ENCODE measurements around the gene CBFB. TPM values are rescaled to one million over a fixed set of nuclear protein-coding genes. Genes with fewer than 3 reads are reported as not detected.

The CBFB gene
- total and polyA plus RNA-seq, 2 of the 13 experiments (the other 11 are each of a cell fraction or from before 2014, with no cell fraction given), result 22.1 to 70.8 TPM

DNA sequence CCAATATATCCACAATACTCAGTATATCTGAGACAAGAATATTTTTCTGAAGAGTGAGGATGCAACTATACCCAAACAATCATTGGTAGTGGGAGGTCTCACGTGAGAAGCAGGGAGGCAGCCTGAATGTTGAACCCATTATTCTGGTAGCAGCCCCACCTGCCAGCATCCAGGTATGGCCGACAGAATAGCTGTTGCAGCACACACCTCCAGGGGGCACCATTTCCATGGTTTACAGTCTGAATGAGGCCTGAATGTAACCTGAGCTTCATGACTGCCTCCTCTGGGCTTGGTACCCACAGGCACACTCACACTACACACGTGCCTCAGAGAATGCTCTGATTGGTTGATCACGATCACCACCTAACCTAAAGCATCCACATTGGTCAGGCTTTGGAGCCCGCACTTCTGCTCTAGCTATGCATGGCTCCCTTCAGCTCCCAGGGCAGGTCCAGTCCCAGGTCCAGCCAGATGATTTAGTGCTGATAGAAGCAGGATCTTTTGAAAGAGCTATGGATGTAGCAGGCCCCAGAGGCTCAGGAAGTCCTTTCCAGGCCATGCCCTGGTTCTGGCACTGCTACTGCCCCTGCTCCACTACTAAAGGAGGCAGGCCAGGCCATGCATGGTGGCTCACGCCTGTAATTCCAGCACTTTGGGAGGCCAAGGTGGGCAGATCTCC is 11.0 kb upstream of the CBFB start (continued):
- no peak for TF ChIP-seq ZNF33A (CRISPR knock-in tag; IDR thresholded peaks at IDR 0.05; ENCODE audit: borderline replicate concordance)
- peak; percentile 31; the same call in 1 of the 2 replicates for TF ChIP-seq ETV5 (CRISPR knock-in tag; IDR thresholded peaks at IDR 0.05; ENCODE audit: borderline replicate concordance)
- no peak for TF ChIP-seq IKZF1 (IDR thresholded peaks at IDR 0.05)
- TF ChIP-seq ZNF747 (CRISPR knock-in tag; IDR thresholded peaks at IDR 0.05; ENCODE audit: borderline replicate concordance), result no peak; the same call in 1 of the 2 replicates
- no peak for TF ChIP-seq SOX13 (IDR thresholded peaks at IDR 0.05)
- peak in 1 of 2 experiments; percentile 36; a peak in 1 of 4 replicates for TF ChIP-seq SOX13 (CRISPR knock-in tag; conservative IDR thresholded peaks at IDR 0.05 in 1 of 2, IDR thresholded peaks at IDR 0.05 in 1 of 2)
- no peak; the same call in 1 of the 2 replicates for TF ChIP-seq SMAD1 (CRISPR knock-in tag; IDR thresholded peaks at IDR 0.05; ENCODE audit: borderline replicate concordance, low read depth)
- TF ChIP-seq ZNF878 (CRISPR knock-in tag; IDR thresholded peaks at IDR 0.05), result no peak
- no peak for TF ChIP-seq IRX3 (CRISPR knock-in tag; IDR thresholded peaks at IDR 0.05; ENCODE audit: borderline replicate concordance, low read depth)
- TF ChIP-seq EP300 (IDR thresholded peaks at IDR 0.05; ENCODE audit: low read depth in 2 of 2, low read length in 2 of 2), result no peak
- no peak for TF ChIP-seq EP300 (CRISPR knock-in tag; IDR thresholded peaks at IDR 0.05; ENCODE audit: borderline replicate concordance)
- no peak for TF ChIP-seq ZNF230 (CRISPR knock-in tag; IDR thresholded peaks at IDR 0.05)
- peak; percentile 78; the same call in 1 of the 2 replicates for TF ChIP-seq ARNT2 (CRISPR knock-in tag; IDR thresholded peaks at IDR 0.05; ENCODE audit: low read depth)
- peak; percentile 80 for TF ChIP-seq FOXC1 (CRISPR knock-in tag; IDR thresholded peaks at IDR 0.05; ENCODE audit: borderline replicate concordance)
- peak; percentile 78 for TF ChIP-seq PHF5A (CRISPR knock-in tag; IDR thresholded peaks at IDR 0.05; ENCODE audit: low read depth, unreplicated experiment)
- TF ChIP-seq ZNF275 (CRISPR knock-in tag; IDR thresholded peaks at IDR 0.05; ENCODE audit: borderline replicate concordance), result no peak
- peak; percentile 72; the same call in 1 of the 2 replicates for TF ChIP-seq ZNF580 (CRISPR knock-in tag; IDR thresholded peaks at IDR 0.05; ENCODE audit: borderline replicate concordance, low read depth)
- no peak for TF ChIP-seq AFF4 (CRISPR knock-in tag; IDR thresholded peaks at IDR 0.05)
- TF ChIP-seq FIP1L1 (IDR thresholded peaks at IDR 0.05; ENCODE audit: borderline replicate concordance, insufficient read depth, low read depth, low read length), result no peak
- peak; percentile 73; the same call in 1 of the 2 replicates for TF ChIP-seq KLF6 (CRISPR knock-in tag; IDR thresholded peaks at IDR 0.05)
- TF ChIP-seq KMT2B (CRISPR knock-in tag; IDR thresholded peaks at IDR 0.05), result peak; percentile 43; the same call in 1 of the 2 replicates
- 0 out of 2 replicates have a peak, but pooled peaks have one; percentile 47 for TF ChIP-seq SRY (CRISPR knock-in tag; IDR thresholded peaks at IDR 0.05)
- no peak for TF ChIP-seq ZNF550 (CRISPR knock-in tag; IDR thresholded peaks at IDR 0.05; ENCODE audit: borderline replicate concordance)
- TF ChIP-seq CBFB (CRISPR knock-in tag; IDR thresholded peaks at IDR 0.05), result peak; percentile 42; the same call in 1 of the 2 replicates
- TF ChIP-seq ZNF737 (CRISPR knock-in tag; IDR thresholded peaks at IDR 0.05; ENCODE audit: borderline replicate concordance), result no peak
